HT-29 (cell line): ENCODE data around the gene IRS2. TPM values are rescaled to one million over a fixed set of nuclear protein-coding genes. Genes with fewer than 3 reads are reported as not detected.
"Not testable (repeated sequence)": the region's sequence is repeated elsewhere in the genome, so short reads cannot be mapped to it uniquely, and the experiment has no call there.

Source experiments
- DNase-seq: peaks from one replicate; pipeline ENCODE4 v3.0.0-alpha.2; 2015; ENCODE audit warnings: low spot score
- total RNA-seq: library from RNA; depleted of rRNA; stranded (reverse); fragments of >200 nt; shearing (Covaris generic); gene quantifications from 2 replicates; pipeline ENCODE4 v1.2.3, GENCODE V29; 2014; rRNA removed

IRS2 gene, protein sequence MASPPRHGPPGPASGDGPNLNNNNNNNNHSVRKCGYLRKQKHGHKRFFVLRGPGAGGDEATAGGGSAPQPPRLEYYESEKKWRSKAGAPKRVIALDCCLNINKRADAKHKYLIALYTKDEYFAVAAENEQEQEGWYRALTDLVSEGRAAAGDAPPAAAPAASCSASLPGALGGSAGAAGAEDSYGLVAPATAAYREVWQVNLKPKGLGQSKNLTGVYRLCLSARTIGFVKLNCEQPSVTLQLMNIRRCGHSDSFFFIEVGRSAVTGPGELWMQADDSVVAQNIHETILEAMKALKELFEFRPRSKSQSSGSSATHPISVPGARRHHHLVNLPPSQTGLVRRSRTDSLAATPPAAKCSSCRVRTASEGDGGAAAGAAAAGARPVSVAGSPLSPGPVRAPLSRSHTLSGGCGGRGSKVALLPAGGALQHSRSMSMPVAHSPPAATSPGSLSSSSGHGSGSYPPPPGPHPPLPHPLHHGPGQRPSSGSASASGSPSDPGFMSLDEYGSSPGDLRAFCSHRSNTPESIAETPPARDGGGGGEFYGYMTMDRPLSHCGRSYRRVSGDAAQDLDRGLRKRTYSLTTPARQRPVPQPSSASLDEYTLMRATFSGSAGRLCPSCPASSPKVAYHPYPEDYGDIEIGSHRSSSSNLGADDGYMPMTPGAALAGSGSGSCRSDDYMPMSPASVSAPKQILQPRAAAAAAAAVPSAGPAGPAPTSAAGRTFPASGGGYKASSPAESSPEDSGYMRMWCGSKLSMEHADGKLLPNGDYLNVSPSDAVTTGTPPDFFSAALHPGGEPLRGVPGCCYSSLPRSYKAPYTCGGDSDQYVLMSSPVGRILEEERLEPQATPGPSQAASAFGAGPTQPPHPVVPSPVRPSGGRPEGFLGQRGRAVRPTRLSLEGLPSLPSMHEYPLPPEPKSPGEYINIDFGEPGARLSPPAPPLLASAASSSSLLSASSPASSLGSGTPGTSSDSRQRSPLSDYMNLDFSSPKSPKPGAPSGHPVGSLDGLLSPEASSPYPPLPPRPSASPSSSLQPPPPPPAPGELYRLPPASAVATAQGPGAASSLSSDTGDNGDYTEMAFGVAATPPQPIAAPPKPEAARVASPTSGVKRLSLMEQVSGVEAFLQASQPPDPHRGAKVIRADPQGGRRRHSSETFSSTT (N-terminal part only)
- total RNA-seq: 8.2 and 9.1 TPM in 2 replicates

DNA sequence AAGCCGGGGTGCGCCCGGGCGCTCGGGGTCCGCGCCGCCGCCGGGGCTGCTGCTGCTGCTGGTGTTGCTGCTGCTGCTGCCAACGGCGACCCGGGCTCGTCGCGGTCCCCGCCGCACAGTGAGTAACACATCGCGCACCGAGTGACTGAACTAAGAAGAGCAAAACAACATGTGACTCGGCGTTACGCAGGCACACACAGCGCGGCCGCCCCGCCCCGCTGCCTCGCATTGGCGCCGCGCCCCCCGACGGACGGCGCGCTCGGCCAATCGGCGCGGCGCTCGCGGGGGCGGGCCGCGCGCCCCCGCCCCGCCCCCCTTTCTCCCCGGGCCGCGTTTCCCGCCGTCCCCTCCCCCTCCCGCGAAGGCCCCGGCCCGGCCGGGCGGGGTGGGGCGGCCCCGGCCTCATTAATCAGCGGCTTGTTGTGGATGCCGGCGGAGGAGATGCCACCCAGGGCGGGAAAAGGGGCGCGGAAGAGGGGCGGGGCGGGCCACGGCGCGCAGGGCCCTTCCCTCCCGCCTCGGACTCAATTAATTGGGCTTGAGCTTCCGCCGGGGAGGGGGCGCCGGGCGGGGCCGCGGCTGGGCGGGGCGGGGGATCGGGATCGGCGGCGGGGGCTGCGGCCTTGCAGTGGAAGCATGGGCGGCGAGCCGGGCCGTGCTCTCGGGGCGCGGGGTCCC, at the start of gene IRS2:
Gene IRS2 (minus strand): TSS at position 127 of the 678 bp plus-strand sequence. CDS start 530 bp downstream, outside the sequence.
- peak; percentile 97 for DNase-seq

DNA sequence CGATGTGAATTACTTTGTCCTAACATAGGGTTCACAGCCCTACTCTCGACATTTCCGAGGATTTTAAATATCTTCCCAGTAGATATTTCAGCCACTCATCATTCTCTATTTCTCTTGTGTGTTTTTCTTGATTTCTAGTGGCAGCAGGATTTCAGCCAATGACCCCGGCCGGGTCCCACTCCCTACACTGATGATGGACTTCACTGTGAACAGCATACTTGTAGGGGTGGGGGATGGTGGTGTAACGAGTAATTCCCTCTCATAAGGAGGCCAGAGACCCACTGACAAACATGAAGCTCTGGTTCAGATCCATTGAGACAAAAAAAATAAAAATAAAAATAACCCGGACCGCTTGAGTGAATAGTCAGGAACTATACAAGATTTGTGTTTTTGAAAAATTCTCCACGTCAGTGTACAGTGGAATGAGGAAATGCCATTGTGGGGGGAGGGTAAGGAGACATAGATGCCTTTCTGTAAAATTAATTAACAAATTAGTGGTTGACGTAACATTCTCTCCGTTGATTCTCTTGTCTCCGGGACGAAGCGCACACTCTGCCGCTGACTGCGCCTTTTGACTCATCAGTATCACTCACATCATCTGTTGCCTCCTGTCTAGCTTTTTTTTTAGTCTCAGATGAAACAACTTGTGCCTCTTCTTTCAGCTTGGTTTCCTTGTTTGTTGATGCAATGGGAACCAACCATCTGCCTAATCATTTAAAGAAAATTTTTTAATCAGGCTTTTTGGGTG, 48.8 kb upstream of the IRS2 start:
- DNase-seq: no peak

DNA sequence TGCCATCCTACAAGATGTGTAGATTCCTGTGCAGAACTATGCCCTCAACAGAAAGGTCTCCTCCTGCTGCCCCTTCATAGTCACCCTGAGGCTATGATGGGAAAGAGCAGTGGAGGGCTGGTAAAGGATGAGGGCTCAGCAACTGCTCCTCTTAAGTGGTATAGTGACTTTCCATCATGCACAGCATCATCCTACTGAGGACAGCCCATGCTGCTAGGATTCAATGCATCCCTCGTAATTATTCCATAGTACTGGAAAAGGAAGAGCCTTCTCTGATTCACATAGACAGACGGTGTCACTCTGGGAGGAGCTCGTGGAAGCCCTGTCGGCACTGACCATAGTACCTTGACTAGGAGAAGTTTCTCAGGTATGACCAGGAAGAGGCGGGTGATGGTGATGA, 47.6 kb upstream of the IRS2 start:
- no peak for DNase-seq

DNA sequence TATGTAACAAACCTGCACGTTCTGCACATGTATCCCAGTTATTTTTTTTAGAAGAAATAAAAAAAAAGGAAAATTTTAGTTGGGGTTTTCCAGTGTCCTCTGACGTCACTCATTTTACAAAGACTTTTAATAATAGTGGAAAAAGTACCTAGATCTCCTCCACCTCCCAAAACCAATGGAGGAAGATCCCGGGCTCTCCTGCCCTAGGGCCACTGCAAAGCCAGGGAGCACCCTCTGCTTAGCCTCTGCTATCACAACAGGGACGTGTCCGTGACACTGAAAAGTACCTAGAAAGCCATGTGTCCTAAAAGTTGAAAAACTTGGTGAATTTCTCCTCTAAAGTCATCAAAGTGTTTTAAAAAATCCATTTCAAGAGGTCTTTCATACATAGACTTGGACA, 46.7 kb upstream of the IRS2 start:
- no peak for DNase-seq

DNA sequence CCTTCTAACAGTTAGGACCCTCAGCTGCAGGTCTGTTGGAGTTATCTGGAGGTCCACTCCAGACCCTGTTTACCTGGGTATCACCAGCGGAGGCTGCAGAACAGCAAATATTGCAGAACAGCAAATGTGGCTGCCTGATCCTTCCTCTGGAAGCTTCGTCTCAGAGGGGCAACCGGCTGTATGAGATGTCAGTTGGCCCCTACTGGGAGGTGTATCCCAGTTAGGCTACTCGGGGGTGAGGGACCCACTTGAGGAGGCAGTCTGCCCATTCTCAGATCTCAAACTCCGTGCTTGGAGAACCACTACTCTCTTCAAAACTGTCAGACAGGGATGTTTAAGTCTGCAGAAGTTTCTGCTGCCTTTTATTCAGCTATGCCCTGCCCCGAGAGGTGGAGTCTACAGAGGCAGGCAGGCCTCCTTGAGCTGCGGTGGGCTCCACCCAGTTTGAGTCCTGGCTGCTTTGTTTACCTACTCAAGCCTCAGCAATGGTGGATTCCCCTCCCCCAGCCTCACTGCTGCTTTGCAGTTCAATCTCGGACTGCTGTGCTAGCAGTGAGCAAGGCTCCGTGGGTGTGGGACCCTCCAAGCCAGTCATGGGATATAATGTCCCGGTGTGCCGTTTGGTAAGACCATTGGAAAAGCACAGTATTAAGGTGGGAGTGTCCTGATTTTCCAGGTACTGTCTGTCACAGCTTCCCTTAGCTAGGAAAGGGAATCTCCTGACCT, 42.4 kb upstream of the IRS2 start:
- not testable (repeated sequence) for DNase-seq

DNA sequence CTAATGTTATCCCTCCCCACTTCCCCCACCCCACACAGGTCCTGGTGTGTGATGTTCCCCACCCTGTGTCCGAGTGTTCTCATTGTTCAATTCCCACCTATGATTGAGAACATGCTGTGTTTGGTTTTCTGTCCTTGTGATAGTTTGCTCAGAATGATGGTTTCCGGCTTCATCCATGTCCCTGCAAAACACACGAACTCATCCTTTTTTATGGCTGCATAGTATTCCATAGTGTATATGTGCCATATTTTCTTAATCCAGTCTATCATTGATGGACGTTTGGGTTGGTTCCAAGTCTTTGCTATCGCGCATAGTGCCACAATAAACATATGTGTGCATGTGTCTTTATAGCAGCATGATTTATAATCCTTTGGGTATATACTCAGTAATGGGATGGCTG, 36.8 kb upstream of the IRS2 start:
- not testable (repeated sequence) for DNase-seq

DNA sequence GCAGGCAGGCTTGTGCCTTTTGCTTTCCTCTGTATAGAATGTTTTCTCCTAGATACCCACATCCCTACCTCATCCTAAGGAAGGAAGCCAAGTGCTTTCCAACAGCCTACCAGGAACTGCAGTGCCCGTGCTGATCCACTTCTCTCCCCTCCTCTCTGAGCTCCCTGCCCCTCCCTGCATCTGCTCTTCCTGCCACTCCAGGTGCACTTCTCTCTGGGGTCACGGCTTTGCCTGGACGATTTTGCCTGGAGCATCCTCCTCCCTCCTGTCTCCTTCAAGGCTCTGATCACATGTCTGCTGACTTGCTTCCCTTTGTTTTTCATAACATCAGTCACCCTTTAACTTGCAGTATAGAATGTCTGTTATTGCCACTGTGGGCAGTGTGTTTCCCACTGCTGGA, 34.7 kb upstream of the IRS2 start:
- no peak for DNase-seq

DNA sequence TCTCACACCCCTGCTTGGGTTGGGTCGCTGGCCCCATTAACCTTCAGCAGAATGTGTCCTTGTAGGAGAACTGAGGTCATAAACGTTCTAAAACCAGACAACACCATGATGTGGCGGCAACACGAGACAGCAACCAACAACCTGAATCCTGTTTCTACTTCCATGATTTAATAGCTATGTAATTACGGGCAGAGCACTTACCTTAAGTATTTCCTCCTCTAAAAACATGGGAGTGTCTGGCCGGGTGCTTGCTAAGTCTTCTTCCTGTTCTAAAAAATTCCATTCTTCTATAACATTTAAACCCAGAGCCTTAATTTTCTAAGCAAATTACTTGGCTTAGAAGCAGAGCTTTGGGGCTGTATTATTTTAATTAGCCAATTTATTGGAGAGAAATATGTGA, 33.5 kb upstream of the IRS2 start:
- DNase-seq: no peak

DNA sequence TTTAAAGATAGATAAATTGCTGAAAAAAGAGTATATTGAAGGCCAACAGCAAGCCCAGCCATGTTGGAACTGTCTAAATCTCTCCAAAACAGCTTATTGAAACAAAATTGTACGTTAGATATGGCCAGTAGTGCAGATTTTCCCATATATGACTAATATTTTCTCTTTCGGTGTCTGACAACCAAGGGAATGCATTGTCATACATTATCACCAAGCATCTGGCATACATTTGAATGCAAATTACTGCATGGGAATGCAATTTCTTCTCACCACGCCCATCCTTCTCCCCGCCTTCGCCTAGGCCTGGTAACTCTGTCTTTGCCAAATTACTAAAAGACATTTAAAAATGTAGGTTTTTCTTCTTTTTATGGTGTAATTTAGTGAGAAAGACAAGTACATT, 32.5 kb upstream of the IRS2 start:
- no peak for DNase-seq

DNA sequence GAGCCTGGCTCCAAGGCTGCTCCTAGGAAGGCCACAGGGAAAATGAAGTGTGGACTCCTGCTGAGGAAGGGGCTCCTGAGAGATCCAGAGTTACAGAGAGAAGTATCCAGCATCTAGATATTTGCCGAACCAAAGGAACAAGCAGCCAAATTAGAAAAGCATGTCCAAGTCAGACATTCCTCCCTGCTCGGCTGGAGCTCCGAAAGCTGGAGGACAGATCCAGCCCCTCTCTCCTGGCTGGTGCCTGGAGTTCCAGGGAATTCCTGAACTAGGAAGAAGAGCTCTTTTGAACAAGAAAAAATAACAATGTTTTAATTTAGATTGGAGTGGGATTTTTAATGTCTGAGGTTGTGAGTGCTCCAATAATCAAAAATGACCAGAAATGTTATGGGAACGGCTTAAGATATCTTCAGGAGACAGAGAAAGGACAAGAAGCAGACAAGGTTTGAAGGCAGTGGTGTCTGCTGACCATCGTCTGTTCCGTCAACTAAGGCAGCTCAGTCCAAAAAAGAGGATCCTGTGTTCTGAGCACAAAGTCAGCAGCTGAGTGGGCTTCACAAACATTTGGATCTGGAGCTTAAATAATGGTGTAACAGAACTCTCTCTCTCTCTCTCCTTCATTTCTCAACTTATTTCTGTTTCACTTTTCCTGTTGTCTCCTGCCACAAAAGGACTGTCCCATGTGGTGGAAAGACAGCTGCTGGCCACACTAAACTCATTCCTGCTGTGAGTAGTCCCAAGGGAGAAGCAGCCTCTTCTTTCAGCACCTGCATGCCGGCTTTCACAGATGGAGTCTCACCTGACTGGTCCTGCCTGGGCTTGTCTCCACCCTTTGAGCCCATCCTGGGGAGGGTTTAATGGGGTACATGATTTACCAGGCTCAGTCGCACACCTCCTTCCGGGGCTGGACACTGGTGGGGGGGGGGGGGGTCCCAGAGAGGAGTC, 31.5 kb upstream of the IRS2 start:
- DNase-seq: no peak

DNA sequence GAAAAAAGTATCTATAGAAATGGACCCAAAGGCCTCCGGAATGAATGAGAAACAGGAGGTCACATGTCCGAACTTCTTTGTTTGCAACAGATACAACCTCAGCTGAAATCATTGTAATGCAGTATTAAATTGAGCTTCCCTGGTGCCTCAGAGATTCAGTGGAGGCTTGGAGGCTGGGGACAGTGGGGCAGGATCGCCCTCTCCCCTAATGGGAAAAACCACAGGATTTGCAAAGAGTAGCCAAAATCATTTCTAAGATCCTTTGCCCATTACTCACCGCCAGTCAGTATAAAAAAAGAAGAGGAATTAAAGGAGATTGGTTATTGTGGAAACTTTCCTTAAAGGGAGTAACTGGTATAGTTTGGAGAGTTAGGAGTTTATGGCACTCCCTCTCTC, 30.4 kb upstream of the IRS2 start:
- no peak for DNase-seq

DNA sequence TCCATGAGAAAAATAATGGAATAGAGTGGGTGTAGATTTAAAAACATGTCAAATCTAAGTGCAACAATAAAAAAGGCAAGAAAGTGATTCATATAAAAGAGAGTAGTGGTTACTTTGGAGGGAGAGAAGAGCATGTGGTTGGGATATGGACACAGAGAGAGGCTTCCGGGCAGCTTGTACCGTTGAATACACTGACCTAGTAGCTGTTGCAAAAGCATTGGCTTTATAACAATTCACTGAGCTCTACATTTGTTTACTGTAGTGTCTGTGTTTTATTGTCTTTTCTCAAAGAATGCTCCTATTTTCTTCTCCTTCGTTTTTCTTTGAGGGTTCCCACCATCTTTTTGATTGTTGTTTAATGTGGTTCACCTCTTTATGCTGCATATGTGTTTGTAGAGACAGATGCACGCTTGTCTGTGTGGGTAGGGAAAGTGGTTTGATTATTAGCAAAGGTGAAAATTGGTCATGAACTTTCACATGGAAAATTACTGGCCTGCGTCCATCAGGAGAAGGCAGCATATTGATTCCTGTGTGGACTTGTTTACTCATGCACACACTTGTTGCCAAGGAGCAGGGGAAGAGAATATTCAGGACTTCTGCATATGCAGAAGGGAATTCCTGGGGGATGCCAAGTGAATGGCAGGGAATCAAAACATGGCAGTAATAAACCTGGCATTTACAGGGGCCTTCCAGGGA, 29.9 kb upstream of the IRS2 start:
- DNase-seq: peak; percentile 90

DNA sequence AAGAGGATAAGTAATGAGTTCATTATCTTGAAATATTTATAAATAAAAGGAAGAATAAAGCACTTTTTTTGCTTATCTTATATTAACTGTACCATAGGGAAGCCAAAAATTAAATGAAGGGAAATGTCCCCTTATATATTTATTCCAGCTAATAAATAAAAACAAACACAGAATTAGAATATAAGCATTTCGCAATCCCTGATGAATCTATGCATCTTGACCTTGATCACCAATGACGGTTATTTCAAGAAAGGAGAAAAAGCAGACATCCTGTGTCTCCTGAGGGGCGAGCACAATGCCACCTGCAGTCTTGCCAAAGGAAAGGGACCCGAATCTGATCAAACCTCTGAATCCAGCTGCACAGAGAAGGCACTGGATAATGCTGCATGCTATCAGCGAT, 29.3 kb upstream of the IRS2 start:
- no peak for DNase-seq

DNA sequence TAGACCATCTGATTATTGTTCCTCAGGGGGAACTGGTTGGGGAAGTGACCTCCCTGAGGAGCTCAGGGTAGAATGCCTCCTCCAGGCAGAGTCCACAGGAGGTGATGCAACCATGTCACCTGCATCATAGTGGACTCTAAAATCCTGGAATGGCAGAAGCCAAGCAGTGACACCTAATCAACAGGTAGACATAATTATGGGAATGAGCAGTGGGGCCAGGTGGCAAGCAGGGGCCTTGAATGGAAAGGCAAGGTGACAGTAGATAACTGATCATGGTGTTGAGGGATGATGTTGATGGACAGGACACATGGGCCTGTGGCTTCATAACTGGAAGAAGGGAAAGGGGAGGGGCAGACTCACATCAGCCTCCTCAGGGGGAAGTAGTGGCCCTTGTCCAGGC, 27.3 kb upstream of the IRS2 start:
- no peak for DNase-seq

DNA sequence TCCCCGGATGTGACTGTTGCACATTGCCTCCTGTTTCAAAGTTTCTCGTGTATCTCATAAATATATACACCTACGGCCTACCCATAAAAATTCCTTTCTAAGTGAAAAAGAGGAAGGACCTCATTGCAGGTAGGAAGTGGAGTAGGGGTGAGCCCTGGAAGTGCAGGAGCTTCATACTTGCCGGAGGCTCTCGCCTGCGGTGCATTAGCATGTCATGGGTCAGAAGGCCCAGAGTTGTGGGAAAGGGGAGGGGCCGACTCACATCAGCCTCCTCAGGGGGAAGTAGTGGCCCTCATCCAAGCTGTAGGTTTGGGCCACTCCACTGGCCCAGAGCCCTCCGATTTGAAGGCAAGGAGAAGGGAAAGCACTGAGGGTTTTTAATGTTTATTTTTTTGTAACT, 26.0 kb upstream of the IRS2 start:
- peak; percentile 54 for DNase-seq

DNA sequence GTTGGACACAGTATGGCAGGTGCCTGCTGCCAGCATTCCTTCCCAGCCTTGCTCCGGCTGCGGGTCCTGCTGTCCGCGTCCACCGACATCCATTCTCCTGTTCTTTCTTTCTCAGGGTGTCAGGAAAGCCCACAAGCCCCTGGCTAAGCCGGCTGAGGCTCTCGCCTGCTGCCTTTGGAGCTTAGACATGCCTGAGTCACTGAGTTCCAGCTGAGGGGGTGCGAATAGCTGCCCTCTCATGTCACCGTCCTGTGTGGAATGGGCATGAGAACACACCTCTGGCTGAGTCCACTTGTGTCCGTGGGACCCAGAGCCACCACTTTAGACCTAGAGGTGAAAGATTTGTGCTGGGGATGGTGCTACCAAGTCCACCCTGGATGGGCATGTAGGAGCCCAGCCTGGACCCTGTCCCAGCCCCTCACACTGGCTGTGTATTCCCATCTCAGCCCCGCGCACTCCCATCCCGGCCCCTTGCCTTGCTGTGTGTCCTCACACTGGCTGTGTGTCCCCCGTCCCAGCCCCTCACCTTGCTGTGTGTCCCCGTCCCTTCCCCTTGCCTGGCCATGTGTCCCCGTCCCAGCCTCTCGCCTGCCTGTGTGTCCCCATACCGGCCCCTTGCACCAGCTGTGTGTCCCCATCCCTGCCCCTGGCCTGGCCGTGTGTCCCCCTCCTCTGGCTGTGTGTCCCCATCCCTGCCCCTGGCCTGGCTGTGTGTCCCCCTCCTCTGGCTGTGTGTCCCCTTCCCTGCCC, 24.6 kb upstream of the IRS2 start:
- no peak for DNase-seq

DNA sequence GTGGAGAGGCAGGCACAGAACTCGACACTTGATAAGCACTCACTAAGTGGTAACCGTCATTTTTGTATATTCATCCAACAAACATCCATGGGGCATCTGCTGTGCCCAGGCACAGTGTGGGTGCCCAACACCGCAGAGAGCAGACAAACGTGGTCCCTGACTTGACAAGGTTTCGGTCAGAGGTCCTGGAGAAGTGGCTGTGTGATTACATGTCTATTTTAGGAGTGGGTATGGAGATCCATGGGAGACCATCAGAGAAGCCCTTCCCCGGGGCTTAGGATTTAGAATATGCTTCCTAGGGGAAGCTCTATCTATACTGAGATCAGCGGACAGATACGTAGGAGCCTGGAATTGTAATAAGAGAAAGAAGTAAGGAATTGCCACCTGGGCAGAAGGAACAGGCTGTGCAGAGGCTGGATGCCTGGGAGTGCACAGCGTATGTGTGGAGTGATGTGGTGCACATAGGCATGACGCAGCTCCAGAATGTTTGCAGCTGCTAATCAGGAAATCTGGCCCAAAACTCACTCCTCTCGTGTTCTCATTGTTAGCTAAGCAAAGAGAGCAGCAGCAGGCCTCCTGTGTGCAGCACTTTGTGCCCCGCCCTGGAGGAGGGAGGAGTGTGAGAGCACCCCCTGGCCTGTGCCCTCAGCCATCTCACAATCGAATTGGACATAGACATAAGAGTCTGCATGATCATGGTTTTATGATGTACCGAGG, 23.0 kb upstream of the IRS2 start:
- DNase-seq: no peak
